HG03342 (cell line): ENCODE data around the gene TRPM5.

Source experiments
- ATAC-seq: cut with Tn5 transposase; IDR thresholded peaks from one replicate; pipeline ENCODE4 v1.9.1; 2021; ENCODE audit warnings: mild to moderate bottlenecking, moderate library complexity; ENCODE audit not compliant: unreplicated experiment

The TRPM5 gene

DNA sequence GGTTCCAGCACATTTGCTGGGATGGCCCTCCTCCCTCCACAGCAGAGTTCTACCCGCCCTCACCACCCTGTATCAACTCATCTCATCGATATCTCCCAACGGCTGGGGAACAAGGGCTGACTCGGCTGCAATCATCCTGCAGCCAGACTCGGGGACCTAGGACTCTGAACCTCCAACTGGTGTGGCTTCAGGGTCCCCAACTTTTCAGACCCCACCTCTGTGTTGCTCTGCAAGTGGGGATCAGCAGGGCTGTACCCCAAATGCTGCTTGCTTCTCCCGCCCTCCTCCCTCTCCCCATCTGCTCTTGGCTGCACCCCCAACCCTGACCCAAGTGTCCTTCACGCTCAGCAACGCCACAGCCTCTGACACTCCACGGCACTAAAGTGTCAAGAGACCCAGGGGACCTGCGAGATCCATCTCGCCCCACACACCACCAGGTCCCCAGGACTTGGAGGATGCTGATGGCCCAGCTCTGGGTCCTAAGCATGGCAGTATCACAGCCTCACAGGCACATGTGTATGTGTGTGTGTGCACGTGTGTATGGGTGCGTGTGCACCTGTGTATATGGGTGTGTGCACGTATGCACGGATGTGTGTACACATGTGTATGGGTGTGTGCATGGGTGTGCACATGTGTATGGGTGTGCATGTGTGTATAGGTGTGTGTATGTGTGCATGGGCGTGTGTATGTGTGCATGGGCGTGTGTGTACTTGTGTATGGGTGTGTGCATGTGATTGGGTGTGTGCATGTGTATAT, 26.9 kb upstream of the TRPM5 start:
- no peak for ATAC-seq

DNA sequence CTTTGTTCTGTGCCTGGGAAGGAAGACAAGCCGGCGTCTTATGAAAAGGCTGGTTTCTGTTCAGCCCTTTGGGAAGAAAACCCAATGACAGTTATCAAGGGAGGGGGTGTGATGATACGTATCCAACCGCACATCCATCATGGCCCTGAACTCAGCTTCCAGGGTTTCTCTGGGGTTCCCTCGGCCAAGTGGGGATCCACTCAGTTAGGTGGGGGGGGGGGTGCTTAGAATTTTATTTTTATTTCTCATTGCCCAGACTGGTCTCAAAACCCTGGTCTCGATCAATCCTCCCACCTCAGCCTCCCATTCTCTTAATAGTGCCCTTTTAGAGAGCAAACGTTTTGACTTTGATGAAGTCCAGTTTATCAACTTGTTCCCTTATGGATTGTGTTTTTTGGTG, 26.2 kb upstream of the TRPM5 start:
- no peak for ATAC-seq

DNA sequence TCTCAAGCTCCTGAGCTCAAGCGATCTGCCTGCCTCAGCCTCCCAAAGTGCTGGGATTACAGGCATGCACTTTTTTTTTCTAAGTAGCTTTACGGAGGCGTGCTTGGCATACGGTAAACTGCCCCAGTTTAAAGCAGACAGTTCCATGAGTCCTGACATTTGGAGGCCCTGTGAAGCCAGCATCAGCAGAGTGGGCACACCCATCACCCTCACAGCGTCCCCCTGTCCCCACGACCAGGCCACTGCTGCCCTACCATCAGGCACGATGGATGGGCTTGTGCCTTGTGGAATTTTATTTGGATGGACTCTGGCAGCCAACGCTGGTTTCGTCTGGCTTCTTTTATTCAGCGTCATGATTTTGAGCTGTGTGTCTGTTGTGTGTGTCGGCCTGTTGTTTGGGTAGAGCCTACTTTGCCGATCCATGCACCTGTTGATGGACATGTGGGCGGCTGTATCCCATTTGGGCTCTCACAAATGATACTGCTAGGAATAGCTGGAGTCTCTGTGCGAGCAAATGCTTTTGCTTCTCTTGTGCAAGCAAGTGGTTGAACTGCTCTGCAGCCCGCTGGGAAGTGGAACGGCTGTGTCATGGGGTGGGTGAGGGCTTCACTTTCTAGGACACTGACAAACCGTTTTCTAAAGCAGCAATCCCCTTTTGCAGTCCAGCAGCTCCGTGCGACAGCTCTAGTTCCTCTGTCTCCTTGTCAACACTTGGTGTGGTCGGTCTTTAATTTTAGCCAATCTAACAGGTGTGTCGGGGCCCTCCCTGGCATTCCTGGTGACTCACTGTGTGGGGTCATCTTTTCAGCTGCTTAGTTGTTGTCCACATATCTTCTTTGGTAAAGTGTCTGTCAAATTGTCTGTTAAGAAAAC, 24.3 kb upstream of the TRPM5 start:
- ATAC-seq = no peak

DNA sequence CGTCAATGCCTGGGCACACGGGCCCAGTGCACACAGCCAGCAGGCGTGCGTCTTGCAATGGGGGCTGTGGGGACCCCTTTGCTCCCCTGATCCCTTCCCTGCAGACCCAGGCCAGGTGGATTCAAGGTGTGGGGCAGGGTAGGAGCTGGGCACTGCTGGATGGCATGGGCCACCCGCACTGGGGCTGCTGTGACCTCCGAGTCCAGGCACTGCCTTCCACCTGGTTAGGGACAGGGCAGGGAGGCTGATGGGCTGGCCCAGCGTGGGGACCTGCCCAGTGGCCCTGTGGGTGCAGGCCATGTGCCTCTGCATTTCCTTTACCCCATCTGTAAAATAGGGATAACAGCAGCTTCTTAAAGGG, 23.4 kb upstream of the TRPM5 start:
- no peak for ATAC-seq

DNA sequence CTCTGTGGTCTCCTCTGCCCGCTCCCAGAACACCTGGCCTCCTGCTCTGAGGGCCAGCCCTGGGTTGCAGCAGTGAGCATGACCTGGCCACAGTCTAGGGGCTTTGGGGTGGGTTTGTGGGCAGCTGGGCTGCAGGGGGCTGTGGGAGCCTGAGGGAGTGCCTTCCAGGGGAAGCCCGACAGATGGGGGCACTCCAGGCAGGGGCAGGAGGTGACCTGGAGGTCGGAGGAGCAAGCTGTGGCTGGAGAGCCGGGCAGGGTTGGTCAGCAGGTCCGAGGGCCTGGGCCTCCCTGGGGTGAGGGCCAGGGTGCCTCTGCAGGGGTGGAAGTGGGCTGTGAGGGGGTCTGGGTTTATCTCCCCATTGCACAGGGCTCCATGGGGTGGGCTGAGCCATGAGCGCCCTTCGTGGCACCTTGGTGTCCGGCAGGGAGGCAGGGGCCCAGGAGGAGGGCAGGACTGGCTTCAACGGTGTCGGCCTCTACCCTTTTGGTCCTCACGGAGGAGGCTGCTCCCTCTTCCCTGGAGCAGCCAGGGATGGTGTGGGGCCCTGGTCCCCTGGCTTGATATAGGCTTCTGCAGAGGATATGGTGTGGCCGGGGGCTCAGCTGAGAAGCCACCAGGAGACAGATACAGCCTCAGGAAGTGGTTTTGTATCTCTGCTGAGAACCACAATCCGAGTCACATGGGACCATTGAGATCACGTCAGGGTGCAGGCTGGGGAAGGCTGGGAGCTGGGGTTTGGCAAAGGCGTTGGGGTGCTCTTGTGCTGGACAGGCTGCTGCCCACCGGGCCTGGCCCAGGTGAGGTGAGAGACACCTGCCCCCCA, 22.8 kb upstream of the TRPM5 start:
- no peak for ATAC-seq

DNA sequence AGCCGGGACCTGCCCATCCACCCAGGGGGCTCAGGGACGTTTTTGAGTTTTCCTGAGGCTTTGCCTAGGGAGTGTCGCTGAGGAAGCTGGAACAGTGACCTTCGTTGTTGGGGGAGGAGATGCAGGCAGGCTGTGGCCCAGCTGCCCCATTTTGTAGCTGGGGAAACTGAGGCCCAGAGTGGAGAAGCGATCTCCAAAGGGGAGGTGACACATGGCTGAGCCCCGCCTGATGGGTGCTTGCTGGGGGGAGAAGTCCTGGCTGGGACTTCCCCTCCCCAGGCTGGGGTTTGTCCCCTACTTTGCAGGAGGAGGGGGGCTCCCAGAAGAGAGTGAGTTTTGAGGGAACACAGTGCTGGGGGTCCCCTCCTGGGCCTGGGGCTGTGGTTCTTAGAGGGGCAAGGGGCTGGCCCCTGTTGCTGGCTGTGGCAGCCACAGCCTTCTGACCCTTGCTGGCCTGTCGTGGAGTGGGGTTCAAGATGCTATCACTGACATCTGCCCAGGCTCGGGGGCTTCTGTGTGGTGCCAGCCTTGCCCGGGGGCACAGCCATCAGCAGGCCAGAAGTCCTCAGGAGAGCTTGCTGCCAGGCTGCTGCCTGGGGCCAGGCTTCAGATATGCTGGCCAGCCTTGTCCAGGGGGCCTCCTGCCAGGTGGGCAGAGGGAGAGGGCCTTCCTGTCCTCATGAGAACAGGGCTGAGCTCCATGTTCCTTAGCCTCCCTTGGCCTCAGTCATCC, 21.9 kb upstream of the TRPM5 start:
- no peak for ATAC-seq

DNA sequence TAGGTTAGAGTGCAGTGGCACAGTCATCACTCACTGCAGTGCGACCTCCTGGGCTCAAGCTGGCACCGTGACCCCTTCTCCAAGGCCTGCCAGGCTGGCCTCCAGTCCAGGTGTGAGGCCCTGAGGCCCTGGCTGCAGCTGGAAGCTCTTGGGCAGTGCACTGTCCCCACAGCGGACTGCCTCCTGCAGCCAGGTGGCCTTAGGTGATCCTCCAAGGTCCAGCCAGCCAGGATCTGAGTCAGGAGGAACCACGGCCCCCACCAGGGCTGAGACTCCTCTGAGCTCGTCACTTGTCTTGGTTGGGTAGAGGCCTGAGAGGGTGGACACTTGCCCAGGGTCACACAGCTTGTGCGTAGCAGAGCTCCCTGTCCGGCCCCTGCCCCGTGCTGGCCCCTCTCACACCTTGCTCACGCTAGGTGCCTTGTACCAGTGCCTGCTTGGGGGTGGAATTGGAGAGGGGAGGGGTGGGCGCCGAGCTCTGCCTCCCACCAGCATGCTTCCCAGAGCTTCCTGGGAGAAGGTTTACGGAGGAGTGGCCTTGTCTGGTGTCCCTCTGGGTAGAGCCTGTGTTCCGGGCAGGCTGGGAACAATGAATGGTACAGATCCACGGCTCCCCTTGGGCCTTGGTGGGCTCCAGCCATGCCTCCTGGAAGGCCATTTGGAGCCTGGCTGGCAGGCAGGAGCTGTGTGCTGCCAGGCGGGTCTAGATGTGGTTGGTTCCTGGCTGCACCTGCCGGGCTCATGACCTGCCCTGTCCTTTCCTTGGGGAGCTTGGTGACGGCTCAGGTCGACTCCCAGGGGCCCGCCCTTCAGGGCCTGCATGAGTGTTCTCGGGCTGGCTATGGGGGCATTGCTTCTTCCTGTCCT, 21.1 kb upstream of the TRPM5 start:
- ATAC-seq = no peak

DNA sequence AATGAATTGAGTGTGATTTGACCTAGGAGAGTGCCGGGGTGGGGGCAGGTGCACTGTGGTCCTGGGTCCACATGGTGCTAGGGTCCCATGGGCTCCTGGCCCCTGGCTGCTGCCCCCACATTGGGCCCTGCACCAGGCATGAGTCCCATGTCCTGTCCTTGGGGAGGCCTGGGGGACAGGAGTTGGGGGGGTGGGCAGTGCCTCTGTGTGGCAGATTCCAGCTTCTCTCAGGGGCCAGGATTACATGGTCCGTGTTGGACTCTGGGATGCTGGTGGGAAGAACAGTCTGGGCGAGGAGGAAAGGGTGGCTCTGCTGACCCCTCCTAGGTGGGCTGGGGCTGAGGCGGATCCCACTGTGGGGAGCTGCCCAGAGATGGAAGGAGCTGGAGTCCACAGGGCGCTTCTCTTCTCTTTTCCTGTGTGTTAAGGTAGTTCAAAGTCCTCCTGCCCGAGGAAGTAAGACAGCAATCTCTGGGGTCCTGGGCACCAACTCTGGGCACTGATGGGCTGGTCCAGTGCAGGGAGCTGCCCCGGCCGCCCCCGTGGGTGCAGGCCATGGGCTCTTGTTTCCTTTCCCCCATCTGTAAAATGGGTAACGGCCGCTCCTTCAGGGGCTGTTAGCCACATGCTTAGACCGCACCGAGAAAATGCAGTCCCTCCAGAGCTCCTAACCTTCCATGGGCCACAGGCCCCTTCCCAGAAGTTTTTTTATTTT, 20.3 kb upstream of the TRPM5 start:
- ATAC-seq = no peak

DNA sequence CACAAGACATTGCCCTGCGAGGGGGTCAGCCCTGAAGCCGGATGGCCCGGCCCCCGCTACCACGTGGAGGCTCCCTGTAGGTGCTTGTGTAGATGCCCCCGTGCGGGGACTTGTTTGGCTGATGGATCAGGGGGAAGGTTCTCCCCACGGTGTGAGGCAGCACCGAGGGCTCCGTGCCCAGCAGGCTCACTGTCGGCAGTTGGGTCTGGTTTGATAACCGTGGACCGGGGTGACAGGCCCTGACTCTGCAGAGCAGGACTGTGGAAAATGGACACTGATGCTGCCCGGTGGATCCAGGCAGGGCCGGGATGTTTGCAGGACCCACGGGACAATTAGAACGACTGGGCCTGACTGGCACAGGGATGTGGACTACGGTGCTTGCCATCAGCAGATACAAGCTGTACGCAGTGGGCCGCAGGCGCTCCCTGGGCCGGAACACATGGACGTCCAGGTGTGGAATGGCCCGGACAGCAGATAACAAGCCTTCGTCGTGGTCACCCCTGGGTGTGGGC, 19.5 kb upstream of the TRPM5 start:
- no peak for ATAC-seq

DNA sequence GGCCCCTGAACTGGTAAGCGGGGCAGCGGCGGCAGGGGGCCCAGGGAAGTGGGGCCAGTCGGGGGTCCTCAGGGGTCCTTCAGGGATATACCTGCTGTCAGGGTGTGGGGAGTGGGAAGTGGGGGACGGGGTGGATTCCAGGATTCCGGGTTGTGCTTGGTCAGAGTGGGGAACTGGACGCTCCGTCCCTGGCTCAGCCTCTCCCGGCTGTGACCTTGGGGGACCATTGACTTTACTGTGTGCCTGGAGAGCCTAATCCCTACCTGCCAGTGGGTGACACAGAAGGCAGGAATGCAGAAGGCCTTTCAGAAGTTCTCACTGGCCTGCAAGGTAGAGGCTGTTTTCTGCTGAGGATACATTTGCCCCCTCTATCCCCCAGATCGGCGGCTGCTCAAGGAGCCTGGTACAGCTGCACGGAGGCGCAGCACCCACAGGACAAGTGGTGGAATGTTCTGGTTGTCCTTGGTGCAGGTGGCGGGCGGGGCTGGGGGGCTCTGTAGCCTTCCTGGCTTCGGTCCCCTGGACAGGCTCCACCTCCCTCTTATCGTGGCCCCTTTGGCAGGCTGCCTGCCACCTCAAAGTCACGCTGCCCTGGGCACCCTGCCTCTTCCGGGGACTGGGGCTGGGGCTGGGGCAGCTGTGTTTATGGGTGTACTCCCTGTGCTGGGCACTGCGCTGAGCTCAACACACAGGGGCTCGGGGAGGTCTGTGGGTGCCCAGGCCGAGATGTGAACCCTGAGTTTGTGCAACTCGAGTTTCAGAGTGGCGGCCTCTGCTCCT, 18.9 kb upstream of the TRPM5 start:
- no peak for ATAC-seq

DNA sequence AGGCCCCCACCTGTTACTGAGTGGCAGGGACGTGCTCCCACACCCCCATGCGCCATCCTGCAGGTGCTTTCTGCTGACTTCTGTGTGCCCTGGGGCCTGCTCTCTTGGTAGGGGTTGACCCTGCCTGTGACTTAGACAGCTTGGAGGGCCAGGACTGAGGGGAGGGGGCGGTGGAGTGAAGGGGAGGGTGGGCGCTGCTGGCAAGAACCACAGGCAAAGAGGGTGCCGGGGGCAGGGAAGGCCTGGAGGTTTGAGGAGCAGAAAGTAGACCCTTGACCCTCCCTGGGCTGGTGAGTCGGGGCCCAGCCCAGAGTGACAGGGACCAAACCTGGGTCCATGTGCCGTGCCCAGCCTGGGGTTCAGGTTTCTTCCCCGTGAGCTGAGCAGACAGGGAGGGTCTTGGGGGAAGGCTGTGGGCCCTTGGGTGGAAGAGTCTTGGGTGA, 18.2 kb upstream of the TRPM5 start:
- ATAC-seq = no peak

DNA sequence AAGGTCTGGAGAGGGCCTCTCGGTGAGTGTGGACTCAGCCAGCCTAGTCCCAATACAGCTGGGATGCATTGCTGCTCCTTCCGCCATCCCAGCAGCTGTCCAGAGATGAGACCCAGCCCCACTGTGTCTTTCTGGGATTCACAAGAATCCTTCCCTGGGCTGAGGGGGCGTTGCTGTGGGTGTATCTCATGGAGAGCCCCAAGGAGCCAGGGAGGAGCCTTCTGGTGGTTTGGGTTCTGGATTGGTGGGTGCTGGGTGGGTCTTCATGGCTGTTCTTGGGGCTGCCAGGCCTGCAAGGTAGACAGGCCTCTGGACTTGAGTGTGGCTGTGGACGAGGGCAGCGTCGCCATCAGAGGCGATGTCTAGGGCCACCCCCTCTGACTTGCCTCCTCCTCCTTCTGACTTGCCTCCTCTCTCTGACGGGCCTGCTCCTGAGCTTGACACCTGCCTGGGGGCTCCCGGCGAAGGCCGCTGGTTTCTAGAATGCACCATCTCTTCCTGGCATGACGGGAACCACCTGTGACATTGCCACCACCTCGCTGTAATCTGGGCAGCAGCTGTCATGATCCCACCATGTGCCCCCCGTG, 17.7 kb upstream of the TRPM5 start:
- ATAC-seq = no peak

DNA sequence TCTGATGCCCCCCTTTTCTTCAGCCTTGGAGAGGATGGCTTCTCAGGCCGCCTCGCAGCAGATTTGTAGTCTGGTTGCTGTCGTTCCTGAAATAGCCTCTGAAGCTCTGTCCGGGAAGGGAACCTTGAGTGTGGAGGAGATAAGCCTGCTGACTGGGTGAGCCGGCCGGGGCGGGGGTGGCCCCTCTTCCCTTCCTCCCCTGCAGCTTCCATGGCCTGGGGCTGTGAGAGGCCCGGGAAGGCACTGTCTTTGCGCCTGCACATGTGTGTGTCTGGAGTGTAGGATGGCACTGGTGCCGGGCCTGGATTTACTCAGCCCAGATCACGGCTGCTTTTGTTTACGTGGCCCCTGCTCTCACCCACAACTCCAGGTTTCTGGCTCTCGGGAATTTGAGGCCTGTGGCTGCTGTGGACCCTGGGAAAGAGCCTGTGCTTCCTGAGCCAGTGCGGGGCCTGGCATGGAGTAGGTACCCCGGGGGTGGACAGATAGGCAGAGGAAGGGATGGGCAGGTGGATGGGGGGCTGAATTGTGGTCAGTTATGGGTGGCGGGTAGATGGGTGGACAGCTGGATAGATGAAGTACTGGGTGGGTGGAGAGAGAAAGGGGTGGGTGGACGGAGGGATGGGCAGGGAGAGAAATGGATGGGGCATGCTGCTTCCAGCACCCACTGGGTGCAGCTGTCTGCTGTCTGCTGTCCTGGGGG, 17.1 kb upstream of the TRPM5 start:
- no peak for ATAC-seq

DNA sequence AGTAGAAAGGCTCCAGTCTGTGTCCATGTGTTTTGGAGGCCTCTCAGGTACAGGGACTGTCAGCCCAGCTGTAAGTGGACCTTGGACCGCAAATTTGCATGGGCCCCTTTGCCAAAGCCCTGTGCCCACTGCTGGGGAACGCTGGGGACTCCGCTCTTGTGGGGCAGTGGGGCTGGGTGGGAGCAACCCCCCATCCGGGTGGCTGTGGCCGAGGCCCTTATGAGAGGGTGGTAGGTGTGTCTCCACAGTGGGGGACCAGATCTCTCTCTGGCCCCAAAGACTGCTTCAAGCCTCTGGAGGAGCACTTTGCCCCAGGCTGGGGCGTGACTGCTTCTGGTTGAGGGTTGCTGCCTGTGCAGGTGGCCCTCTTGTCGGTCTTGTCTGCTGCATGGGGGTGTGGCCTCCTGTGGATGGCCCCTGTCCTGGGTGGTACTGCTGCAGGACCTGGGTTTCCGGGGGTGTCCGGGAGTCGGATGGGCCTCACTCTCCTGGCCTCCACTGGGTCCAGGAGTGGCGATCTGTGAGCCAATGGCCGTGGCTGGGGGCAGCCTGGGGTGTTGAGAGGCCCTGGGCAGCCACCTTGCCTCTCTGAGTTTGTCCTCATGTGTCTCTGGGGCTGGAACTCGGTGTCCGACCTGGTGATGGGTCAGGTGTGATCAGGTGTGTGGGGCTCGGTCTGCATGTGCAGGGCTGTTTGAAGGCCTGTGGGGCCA, 16.4 kb upstream of the TRPM5 start:
- ATAC-seq = no peak

DNA sequence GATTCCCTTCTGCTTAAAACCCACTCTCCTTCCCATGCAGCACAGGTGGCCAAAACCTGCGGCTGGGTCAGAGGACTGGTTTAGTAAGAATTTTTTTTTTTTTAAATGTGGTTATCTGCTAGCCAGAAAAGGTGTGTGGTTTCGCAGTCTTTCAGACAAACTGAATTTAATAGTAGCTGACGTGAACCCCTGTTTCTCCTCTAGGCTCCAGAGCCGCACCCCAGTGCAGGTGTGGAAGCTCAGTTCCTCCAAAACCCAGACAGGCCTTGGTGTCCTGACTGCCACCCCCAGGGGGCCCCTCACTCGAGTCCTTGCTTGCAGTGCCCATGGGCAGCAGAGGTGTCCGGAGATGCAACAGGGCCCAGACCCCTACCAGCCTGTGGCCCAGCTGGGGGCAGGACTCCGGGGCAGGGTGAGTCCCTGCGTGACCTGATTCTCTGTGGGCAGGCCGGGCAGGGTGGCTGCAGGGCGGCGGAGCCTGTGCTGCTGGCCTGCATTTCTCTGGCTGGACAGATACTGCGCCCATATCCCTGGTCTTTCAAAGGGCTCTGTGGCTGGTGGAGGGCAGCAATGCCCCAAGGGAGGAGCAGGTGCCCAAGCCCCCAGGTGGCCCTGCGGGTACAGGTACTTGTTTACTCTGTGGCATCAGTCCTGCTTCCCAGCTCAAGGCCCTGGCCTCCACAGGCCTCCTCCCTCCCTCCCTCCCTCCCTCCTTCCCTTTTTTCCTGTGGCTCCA, 15.7 kb upstream of the TRPM5 start:
- ATAC-seq = no peak
